ENCODE results near the gene PARD3B. TPM values are rescaled to one million over a fixed set of nuclear protein-coding genes. Genes with fewer than 3 reads are reported as not detected.

Gene PARD3B
- total RNA-seq, 2 donors from 2014 or later, result 14.7 to 25.0 TPM

DNA sequence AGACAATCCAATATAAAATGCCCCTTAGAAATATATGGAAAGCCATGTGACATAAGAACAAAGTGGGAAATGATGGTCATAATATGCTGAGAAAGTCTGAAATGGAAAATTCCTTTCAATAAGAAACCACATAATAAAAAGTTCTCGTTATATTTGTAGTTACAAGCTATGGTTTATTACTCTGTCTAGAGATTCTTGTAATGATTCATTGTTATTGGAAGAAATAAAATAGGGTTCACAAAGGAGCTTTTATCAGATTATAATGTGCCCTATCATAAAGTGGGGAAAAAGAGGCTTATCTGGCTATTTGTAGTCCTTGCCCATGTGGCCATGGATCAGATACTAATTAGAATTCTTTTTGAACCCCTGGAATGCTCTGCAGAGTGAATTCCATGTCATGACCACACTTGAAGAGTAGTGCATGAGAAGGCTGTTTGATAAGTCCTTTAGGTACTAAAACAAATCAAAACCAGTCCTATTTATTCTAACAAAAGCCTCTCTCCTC, 716.3 kb downstream of the PARD3B start:
- DNase-seq (ENCODE audit: low spot score), result no peak
- intact Hi-C loops (cut with DNase I), result no loop called here
- 11% methylated on average over 1 of the region's 1 CpG for WGBS
- H3K9me3 ChIP-seq, result no peaks in the 10 kb centered on the region
- TF ChIP-seq CTCF (IDR thresholded peaks at IDR 0.05) (no peak), POLR2A (IDR thresholded peaks at IDR 0.05) (no peak), POLR2AphosphoS5 (IDR thresholded peaks at IDR 0.05) (no peak)
- no peak overlapping the region for H3K27ac ChIP-seq
- H3K4me3 ChIP-seq, result no peak overlapping the region
- no peaks in the 10 kb centered on the region for H3K27me3 ChIP-seq (replicated peaks; ENCODE audit: insufficient read depth)
- H3K36me3 ChIP-seq, result no peaks in the 10 kb centered on the region
- H3K4me1 ChIP-seq (replicated peaks), result no peaks in the 10 kb centered on the region

GRCh38 chr2:205267323-205267722, 722.0 kb downstream of the PARD3B start:
- no peak for DNase-seq (ENCODE audit: low spot score)
- TF ChIP-seq POLR2AphosphoS5 (IDR thresholded peaks at IDR 0.05) (no peak), POLR2A (IDR thresholded peaks at IDR 0.05) (no peak)
- Histone ChIP-seq H3K27ac (no peak overlapping the region), H3K4me1 (replicated peaks) (no peaks in the 10 kb centered on the region), H3K27me3 (replicated peaks; ENCODE audit: insufficient read depth) (no peaks in the 10 kb centered on the region), H3K9me3 (no peaks in the 10 kb centered on the region), H3K36me3 (no peaks in the 10 kb centered on the region), H3K4me3 (no peak overlapping the region)
- WGBS, result 70% methylated on average over 2 of the region's 2 CpGs
- intact Hi-C loops (cut with DNase I), result no loop called here

GRCh38 chr2:205270689-205271088, 725.4 kb downstream of the PARD3B start:
- H3K27ac ChIP-seq, result no peak overlapping the region
- H3K9me3 ChIP-seq, result no peaks in the 10 kb centered on the region
- H3K4me3 ChIP-seq, result no peak overlapping the region
- H3K4me1 ChIP-seq (replicated peaks), result no peaks in the 10 kb centered on the region
- WGBS, result 80% methylated on average over 4 of the region's 4 CpGs
- no peaks in the 10 kb centered on the region for H3K36me3 ChIP-seq
- intact Hi-C loops (cut with DNase I), result no loop called here
- DNase-seq (ENCODE audit: low spot score), result no peak
- no peak for TF ChIP-seq POLR2A (IDR thresholded peaks at IDR 0.05)
- no peak for TF ChIP-seq POLR2AphosphoS5 (IDR thresholded peaks at IDR 0.05)
- TF ChIP-seq CTCF (IDR thresholded peaks at IDR 0.05), result no peak
- no peaks in the 10 kb centered on the region for H3K27me3 ChIP-seq (replicated peaks; ENCODE audit: insufficient read depth)

DNA sequence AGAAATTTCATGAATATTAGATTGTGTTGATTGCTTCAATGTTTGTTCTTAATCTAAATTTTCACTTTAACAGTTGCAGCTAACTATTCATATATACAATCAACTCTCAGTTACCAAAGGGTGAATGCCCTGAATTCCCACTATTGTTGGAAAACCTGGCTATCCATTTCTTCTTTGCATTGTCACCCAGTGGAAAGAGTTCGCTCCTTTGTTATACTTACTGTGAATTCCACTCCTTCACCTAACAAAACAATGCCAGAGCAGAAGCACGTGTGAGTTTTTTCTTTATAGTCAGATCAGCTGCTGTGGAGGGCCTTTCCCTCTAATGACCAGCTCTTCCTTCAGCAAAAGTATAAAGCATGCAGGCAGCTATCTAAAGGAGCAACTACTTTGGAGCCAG, 727.9 kb downstream of the PARD3B start:
- Histone ChIP-seq H3K4me1 (replicated peaks) (no peaks in the 10 kb centered on the region), H3K27ac (no peak overlapping the region), H3K27me3 (replicated peaks; ENCODE audit: insufficient read depth) (no peaks in the 10 kb centered on the region), H3K36me3 (no peaks in the 10 kb centered on the region), H3K4me3 (no peak overlapping the region), H3K9me3 (no peaks in the 10 kb centered on the region)
- intact Hi-C loops (cut with DNase I), result no loop called here
- no peak for TF ChIP-seq POLR2A (IDR thresholded peaks at IDR 0.05)
- no peak for TF ChIP-seq POLR2AphosphoS5 (IDR thresholded peaks at IDR 0.05)
- no peak for TF ChIP-seq CTCF (IDR thresholded peaks at IDR 0.05)
- no peak for DNase-seq (ENCODE audit: low spot score)
- 82% methylated on average over 2 of the region's 2 CpGs for WGBS

GRCh38 chr2:205273627-205274026, 728.4 kb downstream of the PARD3B start:
- TF ChIP-seq CTCF (IDR thresholded peaks at IDR 0.05) (no peak), POLR2A (IDR thresholded peaks at IDR 0.05) (no peak), POLR2AphosphoS5 (IDR thresholded peaks at IDR 0.05) (no peak)
- Histone ChIP-seq H3K4me1 (replicated peaks) (no peaks in the 10 kb centered on the region), H3K36me3 (no peaks in the 10 kb centered on the region), H3K4me3 (no peak overlapping the region), H3K27ac (no peak overlapping the region), H3K27me3 (replicated peaks; ENCODE audit: insufficient read depth) (no peaks in the 10 kb centered on the region), H3K9me3 (no peaks in the 10 kb centered on the region)
- DNase-seq (ENCODE audit: low spot score), result no peak
- WGBS, result 76% methylated on average over 3 of the region's 3 CpGs
- intact Hi-C loops (cut with DNase I), result no loop called here

Measured in prostate gland (tissue), 2 donors.